ENCODE results near the gene SSR4. TPM values are rescaled to one million over a fixed set of nuclear protein-coding genes. Genes with fewer than 3 reads are reported as not detected.
"Not testable (repeated sequence)": the region's sequence is repeated elsewhere in the genome, so short reads cannot be mapped to it uniquely, and the experiment has no call there.

The SSR4 gene
- total RNA-seq, result 100 to 1,000 TPM; 266 to 306 TPM

DNA sequence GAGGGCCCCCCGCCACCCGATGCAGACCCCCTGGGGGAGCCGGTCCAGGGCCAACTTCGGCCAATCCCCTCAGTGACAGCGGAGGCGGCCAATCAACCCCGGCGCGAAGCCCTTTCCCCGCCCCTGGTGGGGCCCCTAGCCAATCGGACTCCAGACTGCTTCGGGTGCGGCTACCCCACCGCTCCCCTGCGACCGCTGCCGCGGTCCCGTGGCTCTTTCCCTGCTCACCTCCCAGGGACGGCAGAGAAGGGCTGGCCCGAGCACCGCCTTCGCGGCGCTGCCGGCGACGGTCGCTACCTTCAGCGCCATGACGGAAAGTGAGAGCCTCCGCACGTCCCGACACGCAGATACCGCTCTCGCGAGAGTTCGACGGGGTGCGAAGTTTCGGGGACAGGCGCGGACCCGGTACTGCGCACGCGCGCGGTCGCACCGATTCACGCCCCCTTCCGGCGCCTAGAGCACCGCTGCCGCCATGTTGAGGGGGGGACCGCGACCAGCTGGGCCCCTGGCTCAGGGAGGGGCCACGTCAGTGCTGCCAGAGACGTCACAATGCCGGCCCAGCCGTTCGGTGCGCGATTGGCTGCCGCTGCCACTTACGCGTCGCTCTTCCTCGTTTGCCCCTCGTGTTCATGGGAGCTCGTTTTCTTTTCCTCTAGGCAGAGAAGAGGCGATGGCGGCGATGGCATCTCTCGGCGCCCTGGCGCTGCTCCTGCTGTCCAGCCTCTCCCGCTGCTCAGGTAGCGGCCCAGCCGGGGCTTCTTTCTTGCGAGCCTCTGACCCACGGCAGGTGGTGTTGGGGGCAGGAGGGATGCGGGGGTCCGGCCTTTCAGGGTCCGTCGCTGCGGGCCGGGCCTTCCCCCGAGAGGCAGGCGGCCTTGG, at the start of gene SSR4, which contains the start of gene IDH3G:
Gene SSR4, plus strand, starts transcription at position 651 of the 879 bp plus-strand sequence. Its CDS starts 20 bp downstream, at position 671.
Gene IDH3G, minus strand, starts transcription at position 358 of the 879 bp plus-strand sequence. Its CDS starts 49 bp downstream, at position 309.
- Mint-ChIP-seq H3K4me1 (ENCODE audit: low read depth in 2 of 2) (peaks cover 14 to 24% of the 10 kb centered on the region in 2 donors), H3K36me3 (no peaks in the 10 kb centered on the region), H3K9me3 (no peaks in the 10 kb centered on the region), H3K4me3 (peak within 1 kb of the TSS; percentile 92), H3K27me3 (no peaks in the 10 kb centered on the region), H3K27ac (peak within 1 kb of the TSS; percentile 88 to 89)
- ATAC-seq (peak; percentile 96), DNase-seq (ENCODE audit: low spot score) (peak; percentile 95)

DNA sequence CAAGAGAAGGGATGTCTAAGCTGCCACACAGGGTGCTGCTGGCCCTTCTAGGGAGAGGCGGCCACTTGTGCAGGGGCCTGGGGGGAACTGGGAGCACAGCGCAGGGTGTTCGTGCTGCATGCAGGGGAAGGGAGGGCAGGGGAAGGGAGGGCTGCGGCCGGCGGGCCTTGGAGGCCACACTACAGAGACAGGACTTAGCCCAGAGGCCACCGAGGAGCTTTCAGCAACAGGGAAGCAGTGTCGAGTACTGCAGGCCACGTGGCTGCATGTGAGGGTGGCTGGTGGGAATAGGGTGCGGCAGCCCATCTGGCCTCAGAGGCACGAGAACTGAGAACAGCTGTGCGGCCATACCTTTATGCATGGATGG, 49.4 kb upstream of the SSR4 start:
- H3K4me3 Mint-ChIP-seq; H3K4me1 Mint-ChIP-seq (ENCODE audit: low read depth in 2 of 2); H3K36me3 Mint-ChIP-seq; ATAC-seq; H3K27ac Mint-ChIP-seq; DNase-seq (ENCODE audit: low spot score); H3K9me3 Mint-ChIP-seq: not testable (repeated sequence)
- H3K27me3 Mint-ChIP-seq, result peaks cover 8 to 24% of the 10 kb centered on the region in 2 donors

DNA sequence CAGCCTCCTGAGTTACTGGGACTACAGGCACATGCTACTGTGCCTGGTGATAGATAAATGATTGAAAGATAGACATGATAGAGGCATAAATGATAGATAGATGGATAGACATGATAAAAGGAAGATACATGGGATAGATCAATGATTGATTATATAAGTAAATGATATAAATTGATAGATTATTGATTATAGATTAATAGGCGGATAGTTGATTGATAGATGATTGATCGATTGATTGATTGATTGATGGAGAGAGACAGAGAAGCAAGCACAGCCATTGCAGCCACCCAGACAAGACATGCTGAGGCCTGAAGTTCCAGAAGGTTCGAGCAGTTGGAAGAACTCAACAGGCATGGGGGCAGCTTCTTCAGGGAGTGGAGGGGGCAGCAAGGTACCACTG, 48.1 kb upstream of the SSR4 start:
- no peaks in the 10 kb centered on the region for H3K4me1 Mint-ChIP-seq (ENCODE audit: low read depth in 2 of 2)
- no peak overlapping the region for H3K27ac Mint-ChIP-seq
- ATAC-seq (no peak), DNase-seq (ENCODE audit: low spot score) (no peak)
- no peak overlapping the region for H3K4me3 Mint-ChIP-seq
- H3K9me3 Mint-ChIP-seq, result no peaks in the 10 kb centered on the region
- H3K36me3 Mint-ChIP-seq, result no peaks in the 10 kb centered on the region
- peaks cover 8 to 28% of the 10 kb centered on the region in 2 donors for H3K27me3 Mint-ChIP-seq

DNA sequence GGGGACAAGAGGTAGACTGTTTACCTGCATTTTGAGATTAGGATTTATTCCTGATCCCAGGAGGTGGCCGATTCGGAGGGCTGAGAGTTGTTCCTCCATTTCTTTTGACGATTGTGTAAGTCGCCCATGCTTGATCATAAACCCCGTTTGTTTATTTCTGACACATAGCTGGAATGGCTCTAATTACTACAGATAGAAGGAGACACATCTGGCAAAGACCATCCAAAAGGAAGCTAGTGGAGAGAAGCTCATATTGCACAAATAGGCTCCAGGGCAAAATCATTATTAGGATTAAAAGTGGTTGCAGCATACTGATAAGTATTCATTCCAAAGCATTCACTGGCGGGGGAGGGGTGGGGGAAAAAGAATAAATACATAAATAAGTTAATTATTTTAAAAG, 47.5 kb upstream of the SSR4 start:
- not testable (repeated sequence) for H3K4me1 Mint-ChIP-seq (ENCODE audit: low read depth in 2 of 2); H3K9me3 Mint-ChIP-seq; DNase-seq (ENCODE audit: low spot score); H3K27ac Mint-ChIP-seq; H3K36me3 Mint-ChIP-seq; ATAC-seq; H3K4me3 Mint-ChIP-seq
- H3K27me3 Mint-ChIP-seq, result peaks cover 8 to 28% of the 10 kb centered on the region in 2 donors

- not testable (repeated sequence) for H3K4me3 Mint-ChIP-seq, H3K36me3 Mint-ChIP-seq
Observed at GRCh38 chrX:153749017-153749416, 45.5 kb upstream of the SSR4 start.

DNA sequence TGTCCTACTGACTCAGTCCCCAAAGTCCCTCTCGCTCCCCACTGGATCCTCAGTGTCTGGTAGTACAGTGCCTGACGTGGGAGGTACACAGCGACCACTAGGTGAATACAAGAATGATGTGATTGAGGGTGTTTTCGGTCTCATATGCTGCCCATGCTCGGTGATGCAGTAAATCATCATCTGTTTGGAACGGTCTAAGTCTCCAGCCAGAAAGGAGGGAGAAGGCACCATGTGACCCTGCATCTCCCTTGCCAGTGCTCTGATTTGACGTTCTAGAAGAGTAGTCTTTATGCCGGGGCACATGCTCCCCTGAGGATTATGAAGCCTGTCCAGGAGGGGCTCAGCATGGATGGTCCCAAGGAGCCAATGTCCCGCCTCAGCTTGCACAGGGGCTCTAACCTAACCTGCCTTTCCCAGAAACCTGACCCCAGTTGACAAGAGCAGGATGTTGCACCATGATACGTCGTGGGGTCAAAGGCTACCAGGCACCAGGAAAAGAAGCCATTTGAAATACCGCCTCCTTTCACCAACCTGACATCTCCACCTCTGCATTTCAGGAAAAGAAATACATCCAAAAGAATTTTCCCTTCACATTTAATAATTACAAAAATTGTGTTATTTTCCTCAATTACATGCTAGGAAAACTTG, 44.2 kb upstream of the SSR4 start:
- Mint-ChIP-seq H3K4me1 (ENCODE audit: low read depth in 2 of 2) (no peaks in the 10 kb centered on the region), H3K9me3 (no peaks in the 10 kb centered on the region), H3K27ac (peak overlapping the region in 1 of 2 donors; percentile 17), H3K27me3 (peaks cover 8 to 28% of the 10 kb centered on the region in 2 donors), H3K36me3 (no peaks in the 10 kb centered on the region), H3K4me3 (no peak overlapping the region)
- DNase-seq (ENCODE audit: low spot score) (no peak), ATAC-seq (no peak)

More at GRCh38 chrX:153749017-153749416, 45.5 kb upstream of the SSR4 start:
- H3K27ac Mint-ChIP-seq; H3K9me3 Mint-ChIP-seq; ATAC-seq; H3K4me1 Mint-ChIP-seq (ENCODE audit: low read depth in 2 of 2); DNase-seq (ENCODE audit: low spot score): not testable (repeated sequence)
- peaks cover 8 to 32% of the 10 kb centered on the region in 2 donors for H3K27me3 Mint-ChIP-seq

DNA sequence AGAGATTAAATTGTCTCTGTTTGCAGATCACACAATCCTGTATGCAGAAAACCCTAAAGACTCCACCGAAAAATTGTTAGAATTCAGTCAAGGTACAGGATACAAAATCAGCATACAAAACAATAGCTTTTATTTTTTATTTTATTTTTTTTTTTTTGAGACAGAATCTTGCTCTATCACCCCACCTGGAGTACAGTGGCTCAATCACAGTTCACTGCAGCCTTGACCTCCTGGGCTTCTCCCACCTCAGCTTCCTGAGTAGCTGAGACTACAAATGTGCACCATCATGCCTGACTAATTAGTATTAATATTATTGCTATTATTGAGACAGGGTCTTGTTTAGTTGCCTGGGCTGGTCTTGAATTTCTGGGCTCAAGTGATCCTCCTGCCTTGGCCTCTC, 39.3 kb upstream of the SSR4 start:
- Mint-ChIP-seq H3K27ac (no peak overlapping the region), H3K4me1 (ENCODE audit: low read depth in 2 of 2) (no peaks in the 10 kb centered on the region), H3K27me3 (peaks cover 0 to 19% of the 10 kb centered on the region in 2 donors), H3K36me3 (no peaks in the 10 kb centered on the region), H3K9me3 (no peaks in the 10 kb centered on the region), H3K4me3 (no peak overlapping the region)
- no peak for DNase-seq (ENCODE audit: low spot score)
- ATAC-seq, result no peak

DNA sequence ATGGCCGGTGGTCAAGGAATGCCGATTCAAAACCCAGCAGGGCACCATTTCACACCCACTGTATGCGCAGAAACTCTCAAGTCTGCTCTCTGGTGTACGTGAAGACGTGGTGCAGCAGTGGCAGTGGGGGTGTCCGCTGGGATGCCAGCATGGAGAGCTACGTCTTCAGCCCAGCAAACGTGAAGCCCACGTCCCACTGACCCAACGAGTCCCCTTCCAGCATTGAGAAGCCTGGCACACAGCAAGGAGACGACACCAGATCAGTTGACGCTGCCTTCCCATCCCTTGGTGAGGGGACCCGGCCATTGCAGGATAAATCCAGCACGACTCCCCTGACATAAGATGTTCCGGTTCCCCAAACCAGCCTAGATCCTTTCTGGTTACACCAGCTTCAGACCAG, 32.6 kb upstream of the SSR4 start:
- no peak for DNase-seq (ENCODE audit: low spot score)
- no peaks in the 10 kb centered on the region for H3K36me3 Mint-ChIP-seq
- no peak overlapping the region for H3K27ac Mint-ChIP-seq
- no peaks in the 10 kb centered on the region for H3K9me3 Mint-ChIP-seq
- peaks cover 0 to 6% of the 10 kb centered on the region in 2 donors for H3K4me1 Mint-ChIP-seq (ENCODE audit: low read depth in 2 of 2)
- no peak overlapping the region for H3K4me3 Mint-ChIP-seq
- H3K27me3 Mint-ChIP-seq, result peaks cover 0 to 9% of the 10 kb centered on the region in 2 donors
- ATAC-seq, result no peak

DNA sequence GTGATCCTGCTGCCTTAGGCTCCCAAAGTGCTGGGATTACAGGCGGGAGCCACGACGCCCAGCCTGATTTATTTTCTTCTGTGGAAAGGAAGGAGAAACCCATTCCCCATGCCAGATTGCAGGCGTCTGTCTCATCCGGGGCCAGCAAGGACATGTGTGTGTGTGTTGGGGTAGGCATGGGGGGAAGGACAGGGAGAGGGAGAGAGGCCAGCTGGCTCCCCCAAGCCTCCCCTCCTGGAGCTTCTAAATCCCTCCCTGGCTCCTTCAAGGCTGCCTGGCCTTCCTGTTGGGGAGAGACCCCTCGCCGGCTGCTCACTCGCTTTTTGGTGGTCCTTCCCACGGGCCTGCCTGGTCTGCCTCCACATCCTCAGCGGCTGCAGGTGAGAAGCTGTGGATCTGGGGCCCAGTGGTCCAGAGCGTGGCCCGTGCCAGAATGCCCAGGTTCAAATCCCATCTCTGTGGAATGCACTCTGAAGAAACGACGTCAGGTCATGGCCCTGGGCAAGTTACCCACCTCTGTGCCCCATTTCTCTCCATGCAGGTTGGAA, 31.8 kb upstream of the SSR4 start:
- no peaks in the 10 kb centered on the region for H3K36me3 Mint-ChIP-seq
- no peaks in the 10 kb centered on the region for H3K9me3 Mint-ChIP-seq
- peaks cover 0 to 6% of the 10 kb centered on the region in 2 donors for H3K4me1 Mint-ChIP-seq (ENCODE audit: low read depth in 2 of 2)
- DNase-seq (ENCODE audit: low spot score) (peak; percentile 51), ATAC-seq (no peak)
- peaks cover 0 to 5% of the 10 kb centered on the region in 2 donors for H3K27me3 Mint-ChIP-seq
- no peak overlapping the region for H3K4me3 Mint-ChIP-seq
- H3K27ac Mint-ChIP-seq, result no peak overlapping the region

DNA sequence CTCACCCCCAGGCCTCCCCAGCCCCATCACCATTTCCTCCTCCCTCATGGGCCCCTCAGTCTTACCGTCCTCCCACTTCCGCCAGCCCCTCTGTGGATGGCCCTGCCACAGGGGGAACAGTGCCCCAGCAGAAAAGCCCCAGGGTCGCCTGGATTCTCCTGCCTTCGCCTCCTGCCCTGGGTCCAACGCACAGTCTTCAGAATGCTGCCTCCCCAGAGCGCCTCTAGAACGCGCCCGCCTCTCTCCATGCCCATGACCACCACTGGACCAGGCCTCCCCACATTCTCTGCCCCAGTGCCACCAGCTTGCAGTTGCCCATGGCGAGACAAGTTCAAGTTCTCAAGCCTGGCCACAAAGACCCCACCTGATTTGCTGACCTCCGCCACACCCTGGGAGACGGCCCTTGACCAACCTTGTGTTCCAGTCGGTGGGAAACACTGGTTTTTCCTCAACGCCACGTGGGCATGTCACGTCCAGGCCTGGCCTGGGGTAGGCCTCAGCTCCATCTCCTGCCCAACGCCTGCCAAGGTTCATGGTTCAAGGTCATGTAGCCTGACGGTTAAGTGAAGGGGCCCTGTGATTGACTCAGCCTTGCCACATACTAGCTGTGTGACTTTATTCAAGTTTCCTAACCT, 31.1 kb upstream of the SSR4 start:
- ATAC-seq (no peak), DNase-seq (ENCODE audit: low spot score) (peak; percentile 48)
- H3K4me1 Mint-ChIP-seq (ENCODE audit: low read depth in 2 of 2), result peaks cover 0 to 9% of the 10 kb centered on the region in 2 donors
- no peaks in the 10 kb centered on the region for H3K36me3 Mint-ChIP-seq
- H3K27ac Mint-ChIP-seq, result no peak overlapping the region
- no peaks in the 10 kb centered on the region for H3K9me3 Mint-ChIP-seq
- H3K4me3 Mint-ChIP-seq, result no peak overlapping the region
- peaks cover 0 to 4% of the 10 kb centered on the region in 2 donors for H3K27me3 Mint-ChIP-seq

DNA sequence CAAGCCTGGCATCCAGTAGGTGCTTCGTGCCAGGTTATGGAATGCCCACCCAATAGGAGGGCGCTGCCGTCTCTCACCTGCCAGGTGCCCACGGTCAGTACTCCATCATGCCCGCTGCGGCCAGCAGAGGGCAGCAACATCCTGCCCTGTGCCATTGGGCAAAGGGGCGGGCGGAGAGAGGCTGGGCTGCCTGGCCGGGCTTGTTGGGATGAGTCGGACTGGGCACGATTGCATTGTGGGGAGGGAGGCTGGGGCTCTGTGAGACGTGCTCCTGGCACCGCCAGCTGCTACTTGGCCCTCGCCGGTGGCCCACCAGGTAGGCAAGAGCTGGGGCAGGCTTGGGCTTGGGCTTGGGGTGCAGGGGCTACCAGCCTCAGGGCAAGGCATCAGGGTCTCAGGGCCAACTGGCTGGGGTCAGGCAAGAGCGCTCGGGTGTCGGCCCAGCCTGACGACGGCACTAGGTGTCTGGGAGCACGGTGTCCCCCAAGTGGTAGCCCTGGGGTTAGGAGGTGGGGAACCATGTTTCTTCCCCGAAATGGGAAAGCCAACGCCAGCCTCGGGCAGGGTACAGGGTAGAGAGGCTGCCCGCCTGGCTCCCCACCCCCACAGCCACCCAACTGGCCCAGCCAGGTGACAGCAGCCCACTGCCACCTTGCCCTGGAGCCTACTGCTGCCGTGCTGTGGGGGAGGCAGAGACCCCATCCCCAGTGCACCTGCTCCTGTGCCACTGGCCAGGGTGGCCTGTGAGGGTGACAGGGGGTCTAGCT, 30.3 kb upstream of the SSR4 start, which contains the start of gene PLXNB3:
Gene PLXNB3, plus strand, starts transcription at position 261 of the 767 bp plus-strand sequence. CDS start 1,287 bp downstream, outside the sequence.
- no peak within 1 kb of the TSS for H3K4me3 Mint-ChIP-seq

GRCh38 chrX:153764786-153765137, 29.7 kb upstream of the SSR4 start:
- Mint-ChIP-seq H3K9me3 (no peaks in the 10 kb centered on the region), H3K4me3 (no peak overlapping the region), H3K4me1 (ENCODE audit: low read depth in 2 of 2) (peaks cover 0 to 9% of the 10 kb centered on the region in 2 donors), H3K27ac (no peak overlapping the region), H3K27me3 (peaks cover 0 to 4% of the 10 kb centered on the region in 2 donors), H3K36me3 (no peaks in the 10 kb centered on the region)
- ATAC-seq (no peak), DNase-seq (ENCODE audit: low spot score) (no peak)

More for the DNA sequence above, 30.3 kb upstream of the SSR4 start, which contains the start of gene PLXNB3:
- ATAC-seq (peak; percentile 88 to 89), DNase-seq (ENCODE audit: low spot score) (peak; percentile 79)
- peaks cover 0 to 9% of the 10 kb centered on the region in 2 donors for H3K4me1 Mint-ChIP-seq (ENCODE audit: low read depth in 2 of 2)
- H3K36me3 Mint-ChIP-seq, result no peaks in the 10 kb centered on the region
- H3K27ac Mint-ChIP-seq, result no peak within 1 kb of the TSS
- no peaks in the 10 kb centered on the region for H3K9me3 Mint-ChIP-seq
- peaks cover 0 to 4% of the 10 kb centered on the region in 2 donors for H3K27me3 Mint-ChIP-seq

Data from natural killer cell treated with Interleukin-12 subunit alpha and Interleukin-12 subunit beta and Interleukin-15 and Interleukin-18, amount 100 ng/mL, for 72 hours (primary cell).